ENCODE measurements around the gene RAD51AP1.

- TF ChIP-seq, protein P1, sequence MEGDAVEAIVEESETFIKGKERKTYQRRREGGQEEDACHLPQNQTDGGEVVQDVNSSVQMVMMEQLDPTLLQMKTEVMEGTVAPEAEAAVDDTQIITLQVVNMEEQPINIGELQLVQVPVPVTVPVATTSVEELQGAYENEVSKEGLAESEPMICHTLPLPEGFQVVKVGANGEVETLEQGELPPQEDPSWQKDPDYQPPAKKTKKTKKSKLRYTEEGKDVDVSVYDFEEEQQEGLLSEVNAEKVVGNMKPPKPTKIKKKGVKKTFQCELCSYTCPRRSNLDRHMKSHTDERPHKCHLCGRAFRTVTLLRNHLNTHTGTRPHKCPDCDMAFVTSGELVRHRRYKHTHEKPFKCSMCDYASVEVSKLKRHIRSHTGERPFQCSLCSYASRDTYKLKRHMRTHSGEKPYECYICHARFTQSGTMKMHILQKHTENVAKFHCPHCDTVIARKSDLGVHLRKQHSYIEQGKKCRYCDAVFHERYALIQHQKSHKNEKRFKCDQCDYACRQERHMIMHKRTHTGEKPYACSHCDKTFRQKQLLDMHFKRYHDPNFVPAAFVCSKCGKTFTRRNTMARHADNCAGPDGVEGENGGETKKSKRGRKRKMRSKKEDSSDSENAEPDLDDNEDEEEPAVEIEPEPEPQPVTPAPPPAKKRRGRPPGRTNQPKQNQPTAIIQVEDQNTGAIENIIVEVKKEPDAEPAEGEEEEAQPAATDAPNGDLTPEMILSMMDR (IDR thresholded peaks at IDR 0.05), result no peak
- TF ChIP-seq POLR2A (IDR thresholded peaks at IDR 0.05), result no peak
These were observed 31.8 kb upstream of the RAD51AP1 start for GRCh38 chr12:4506870-4507269.
